NCI-H1694 treated with DMSO at 0.1 percent for 48 hours (cell line): Measurements from ENCODE around the gene OPCML.

Experiments used
- DNase-seq: peaks from one replicate; lab custom pipeline; 2025; lab: John Stamatoyannopoulos, UW

Gene OPCML

GRCh38 chr11:132719684-132720083, 812.6 kb downstream of the OPCML start:
- peak; percentile 18 for DNase-seq

DNA sequence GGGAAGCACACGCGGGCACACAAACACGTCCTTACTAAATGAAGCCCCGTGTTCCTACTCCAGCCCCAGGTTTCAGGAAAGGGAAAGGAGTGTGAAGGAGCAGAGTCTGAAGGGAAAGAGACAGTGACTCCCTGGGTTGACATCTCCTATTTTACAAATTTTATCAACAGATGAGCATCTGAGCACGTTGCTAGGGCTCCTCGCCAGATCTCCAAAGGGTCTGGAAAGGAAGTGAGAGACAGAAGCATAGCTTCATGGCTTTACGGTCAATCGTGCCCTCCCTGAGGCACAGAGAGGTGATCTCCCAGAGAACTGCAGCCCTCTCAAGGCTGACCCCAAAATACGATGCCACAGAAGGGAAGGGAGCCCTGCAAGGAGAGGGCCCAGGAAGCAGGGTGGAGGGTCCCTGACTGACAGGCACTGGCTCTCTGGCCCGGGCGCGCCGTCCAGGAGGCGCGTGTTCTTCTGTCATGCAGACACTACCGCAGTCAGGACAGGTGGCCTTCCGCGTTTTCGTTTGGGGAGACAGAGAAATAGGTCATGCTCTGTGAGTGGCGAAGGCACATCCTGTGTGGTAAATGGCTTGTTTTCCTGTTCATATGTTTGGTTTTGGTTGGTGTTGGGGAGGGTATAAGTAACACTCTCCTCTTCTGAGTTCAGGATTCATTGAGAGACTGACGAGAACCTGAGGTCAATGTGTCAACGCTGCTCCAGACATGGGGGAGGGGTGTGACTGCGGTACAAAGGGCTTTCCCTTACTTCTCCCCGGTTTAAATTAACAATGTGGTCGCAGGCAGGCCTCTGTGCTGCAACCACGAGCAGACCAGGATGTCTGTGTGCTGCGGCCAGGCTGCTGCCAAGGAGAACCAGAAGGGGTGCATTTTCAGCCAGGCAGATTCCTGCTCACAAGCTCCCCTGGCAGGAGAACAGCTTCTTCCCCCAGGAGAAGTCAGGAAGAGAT, 813.3 kb downstream of the OPCML start:
- no peak for DNase-seq

DNA sequence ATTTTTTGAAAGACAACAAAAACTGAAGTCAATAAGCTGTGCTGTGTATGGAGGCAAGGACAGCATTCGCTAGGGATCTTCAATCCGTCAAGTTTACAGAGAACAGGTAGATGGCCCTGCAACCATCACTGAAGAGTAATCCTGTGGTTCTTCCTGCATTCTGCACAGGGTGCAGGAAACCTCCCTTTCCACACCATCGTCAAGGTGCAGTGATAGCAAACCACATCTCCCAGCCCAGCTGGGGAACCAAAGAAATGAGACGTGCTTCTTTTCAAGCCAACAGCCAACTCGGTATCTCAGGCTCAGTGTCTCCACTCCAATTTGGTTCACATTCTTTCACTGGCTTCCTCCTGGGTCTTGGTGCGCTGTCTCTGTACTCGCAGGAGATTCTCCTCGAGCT, 814.5 kb downstream of the OPCML start:
- no peak for DNase-seq

GRCh38 chr11:132716037-132716436, 816.3 kb downstream of the OPCML start:
- no peak for DNase-seq

DNA sequence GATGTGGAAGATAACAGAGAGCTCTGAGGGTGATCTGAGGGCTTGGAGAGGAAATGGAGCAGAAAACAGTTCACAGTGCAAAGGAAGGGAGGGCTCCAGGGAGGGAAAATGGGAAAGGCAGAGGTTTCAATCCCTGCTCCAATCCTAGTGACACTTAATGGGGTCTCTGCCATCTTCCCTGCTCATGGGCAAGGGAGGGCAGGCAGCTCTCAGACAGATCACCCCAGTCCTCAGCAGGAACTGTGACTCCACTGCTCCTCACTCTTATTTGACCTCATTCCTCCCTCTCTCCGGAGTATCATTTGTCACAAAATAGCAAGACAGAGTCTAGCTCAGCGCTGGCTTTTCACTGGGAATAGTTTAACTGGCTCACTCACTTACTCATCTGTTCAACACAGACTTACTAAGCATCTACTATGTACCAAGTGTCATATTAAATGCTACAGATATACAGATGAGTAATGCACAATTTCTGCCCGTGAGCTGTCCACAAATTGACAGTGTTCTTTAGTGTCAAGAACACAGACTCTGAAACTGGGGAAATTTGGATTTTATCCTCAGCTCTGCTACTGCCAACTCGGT, 817.4 kb downstream of the OPCML start:
- DNase-seq = no peak

DNA sequence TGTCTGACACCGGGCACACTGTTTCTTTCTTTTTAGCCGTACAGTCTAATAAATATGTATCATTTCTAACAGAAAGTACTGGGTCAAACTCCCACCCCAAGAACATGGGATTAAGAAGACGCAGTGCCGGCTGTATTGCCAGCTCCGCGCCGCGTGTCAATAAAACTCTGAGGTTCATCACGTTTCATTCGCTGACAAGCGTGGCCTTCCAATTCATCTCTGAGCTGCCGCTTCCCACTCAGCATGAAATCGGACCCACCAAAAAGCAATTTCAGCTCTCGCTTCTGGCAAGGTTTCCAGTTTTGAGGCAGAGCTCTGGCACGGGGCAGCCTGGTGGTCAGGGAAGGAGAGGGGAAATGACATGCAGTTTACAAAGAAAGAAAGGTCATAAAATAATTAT, 819.8 kb downstream of the OPCML start:
- DNase-seq = no peak

GRCh38 chr11:132704781-132705375, 827.4 kb downstream of the OPCML start:
- no peak for DNase-seq

DNA sequence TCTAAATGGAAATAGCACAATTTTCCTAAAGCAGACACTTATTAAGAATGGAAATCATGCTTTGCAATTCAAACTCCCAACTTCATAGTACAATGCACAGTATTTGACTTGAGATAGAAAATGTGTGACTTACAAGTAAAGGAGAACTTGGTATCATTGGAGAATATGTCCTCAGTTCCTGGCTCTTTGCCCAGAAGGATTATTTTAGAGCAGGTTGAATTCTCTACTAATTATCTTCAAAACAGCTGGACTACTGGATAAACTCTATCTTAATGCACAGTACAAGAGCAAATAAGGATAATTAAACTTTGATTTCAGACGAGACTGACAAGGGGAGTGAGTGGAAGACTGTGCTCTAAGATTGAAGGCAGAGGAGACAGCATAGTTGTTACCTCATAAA, 839.4 kb downstream of the OPCML start:
- no peak for DNase-seq

DNA sequence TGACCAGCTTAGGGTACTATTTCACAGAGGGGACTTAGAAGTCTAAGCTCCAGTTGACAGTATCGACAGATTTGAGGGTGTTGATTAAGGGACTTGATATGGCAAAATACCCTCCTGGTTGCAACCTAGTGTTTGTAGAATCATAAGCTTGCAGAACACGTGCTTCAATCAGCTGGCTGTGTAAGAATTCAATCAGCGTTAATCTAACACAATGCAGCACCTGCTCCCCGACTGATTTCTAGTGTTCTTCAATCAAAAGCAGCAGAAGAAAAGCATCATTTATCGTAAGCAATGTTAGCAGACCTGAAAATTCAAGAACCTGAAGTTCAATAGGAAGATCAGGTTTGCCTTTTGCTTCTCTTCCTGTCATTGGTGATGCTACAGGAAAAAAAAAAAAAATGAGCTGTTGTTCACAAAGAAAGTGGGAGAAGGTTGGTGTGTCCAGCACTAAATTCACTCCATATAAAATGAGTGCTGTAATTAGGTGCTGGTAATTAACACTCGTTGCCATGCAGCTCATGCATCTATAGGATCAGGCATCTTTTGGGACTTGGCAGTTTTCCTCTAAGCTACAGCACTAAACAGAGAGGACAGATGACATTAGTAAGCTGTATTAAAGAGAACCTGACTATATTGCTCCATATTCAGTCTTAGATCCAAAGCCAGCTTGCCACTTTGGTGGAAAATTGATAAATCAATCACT, 840.3 kb downstream of the OPCML start:
- no peak for DNase-seq

GRCh38 chr11:132686886-132687285, 845.4 kb downstream of the OPCML start:
- DNase-seq = no peak

GRCh38 chr11:132685174-132685611, 847.1 kb downstream of the OPCML start:
- no peak for DNase-seq

GRCh38 chr11:132683602-132684001, 848.7 kb downstream of the OPCML start:
- no peak for DNase-seq

- DNase-seq = no peak
Measured at GRCh38 chr11:132681971-132682370, 850.3 kb downstream of the OPCML start.

DNA sequence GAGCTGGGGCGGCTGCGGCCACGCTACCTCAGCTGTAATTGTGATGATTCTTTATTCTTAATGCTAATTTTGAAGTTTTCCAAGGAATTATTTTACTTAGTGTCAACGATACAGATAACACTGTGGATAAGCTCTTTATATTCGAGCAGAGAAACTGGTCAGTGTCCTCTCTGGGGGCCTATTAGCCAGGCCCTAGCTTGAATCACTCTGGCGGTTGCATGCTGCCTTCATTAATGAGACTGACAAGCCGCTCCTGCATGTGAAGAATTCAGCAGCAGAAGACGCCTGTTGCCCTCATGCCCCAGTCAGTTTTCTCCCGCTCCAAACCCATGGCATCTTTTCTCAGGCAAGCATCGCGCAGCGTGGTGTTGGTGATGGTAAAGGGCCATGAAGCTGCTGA, 851.7 kb downstream of the OPCML start:
- DNase-seq = no peak

DNA sequence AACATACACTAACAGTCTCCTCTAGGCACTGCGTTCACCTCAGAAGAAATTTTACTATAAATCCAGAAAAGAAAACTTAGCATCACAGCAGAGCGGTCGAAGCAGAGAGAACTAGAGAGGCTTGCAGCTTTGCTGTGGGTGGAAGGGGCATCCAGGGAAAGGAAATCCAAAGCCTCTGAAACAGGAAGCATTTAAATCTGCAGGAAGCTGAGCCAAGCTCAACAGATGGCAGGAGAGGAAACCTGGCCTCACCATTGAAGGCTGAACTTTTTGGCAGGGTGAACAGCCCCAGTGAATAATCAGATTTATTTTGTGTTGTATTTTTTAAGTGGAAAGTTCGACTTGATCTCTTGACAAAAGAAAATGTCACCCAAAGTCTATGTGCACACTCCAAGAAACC, 858.1 kb downstream of the OPCML start:
- peak; percentile 2 for DNase-seq

GRCh38 chr11:132671851-132672370, 860.4 kb downstream of the OPCML start:
- no peak for DNase-seq

DNA sequence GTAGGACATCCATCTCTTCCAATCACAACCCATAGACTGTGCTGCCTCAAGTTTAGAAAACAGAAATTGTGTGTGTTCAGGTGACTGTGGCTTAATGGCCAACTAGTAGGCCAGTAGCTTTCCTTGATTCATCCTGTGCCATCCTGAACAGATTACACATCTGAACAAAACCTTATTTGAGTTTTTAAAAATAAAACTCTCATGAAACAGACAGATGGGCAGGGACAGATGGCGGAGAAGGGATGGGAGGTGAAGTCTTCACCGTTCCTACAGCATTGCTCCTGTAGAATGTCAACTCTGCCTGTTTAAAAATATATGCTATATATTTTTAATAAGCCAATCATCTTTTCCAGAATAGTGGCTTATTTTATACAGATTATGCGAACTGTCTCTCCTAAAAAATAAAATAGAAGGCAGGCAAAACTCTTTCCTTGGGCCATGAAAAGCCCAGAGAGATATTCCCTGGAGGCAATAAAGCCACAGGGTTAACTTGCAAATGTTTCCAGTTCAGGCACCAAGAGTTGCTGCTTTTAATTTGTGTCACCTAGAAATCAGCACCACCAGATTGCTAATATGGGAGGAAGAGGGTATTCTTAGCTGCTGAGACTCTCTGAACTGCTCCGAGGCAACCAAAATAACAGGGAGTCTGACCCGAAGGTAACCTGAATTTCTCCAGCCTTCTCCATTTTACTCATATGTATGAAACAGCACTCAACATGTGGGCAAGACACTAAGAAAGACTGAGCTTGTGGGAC, 861.2 kb downstream of the OPCML start:
- DNase-seq = peak; percentile 76

DNA sequence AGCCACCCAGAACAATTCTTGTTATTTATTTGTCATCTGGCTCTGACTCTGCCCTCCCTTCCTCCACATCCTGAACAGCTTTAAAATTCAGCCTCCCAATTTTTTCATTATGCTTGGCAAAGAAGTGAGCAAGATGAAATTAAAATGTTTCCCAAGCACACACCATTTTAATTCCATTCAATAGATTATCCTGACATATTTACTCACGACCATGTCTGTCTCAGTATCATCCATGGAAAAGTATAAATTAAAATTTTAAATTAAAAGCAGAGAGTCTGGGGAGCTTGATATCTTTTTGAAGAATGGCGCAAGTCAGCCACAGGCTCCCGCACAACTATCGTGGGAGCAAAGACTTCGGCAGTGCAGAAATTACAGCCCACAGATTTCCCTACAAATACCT, 862.4 kb downstream of the OPCML start:
- no peak for DNase-seq

DNA sequence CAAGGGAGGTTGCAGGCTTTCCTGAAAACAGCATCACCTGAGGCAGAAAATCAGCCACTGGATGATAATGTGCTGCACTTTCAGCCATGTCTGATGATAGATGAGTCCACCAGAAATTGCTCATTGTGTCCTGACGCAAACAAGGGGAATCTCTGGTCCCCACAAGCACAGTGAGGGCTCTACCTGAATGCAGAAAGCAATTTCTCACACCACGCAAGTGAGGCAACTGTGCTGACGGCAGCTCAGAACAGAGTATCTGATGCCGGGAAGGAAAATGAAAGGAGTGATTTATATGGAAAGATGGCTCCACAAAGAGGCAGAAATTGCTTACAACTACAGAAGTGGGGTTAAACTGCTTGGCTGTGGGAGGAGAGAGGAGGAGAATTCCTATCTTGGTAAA, 867.1 kb downstream of the OPCML start:
- no peak for DNase-seq

GRCh38 chr11:132658696-132659095, 873.6 kb downstream of the OPCML start:
- DNase-seq = no peak

DNA sequence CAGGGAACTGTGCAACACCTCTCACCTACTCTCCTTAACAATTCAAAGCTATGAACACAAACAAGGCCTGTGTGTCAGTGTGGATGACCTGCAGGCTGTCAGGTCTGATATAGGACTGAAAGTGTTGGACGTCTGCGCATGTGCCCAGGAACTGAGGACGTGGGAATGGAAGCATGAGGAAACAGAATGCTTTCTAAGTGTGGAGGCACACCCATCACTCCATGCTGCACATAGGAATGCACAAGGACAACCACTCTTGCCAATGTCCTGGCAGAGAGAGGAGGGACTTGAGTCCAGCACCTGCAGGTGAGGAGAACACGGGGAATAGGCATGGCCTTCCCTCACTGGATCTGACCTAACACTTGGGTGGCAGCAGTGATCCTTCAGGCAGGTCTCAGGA, 874.3 kb downstream of the OPCML start:
- no peak for DNase-seq
